Measurements from ENCODE around the gene DBX2.

- no peak for TF ChIP-seq CTCF (conservative IDR thresholded peaks at IDR 0.05)
- no peak for TF ChIP-seq ZFX (IDR thresholded peaks at IDR 0.05)
Measured at GRCh38 chr12:45060976-45061375, 10.1 kb upstream of the DBX2 start.

Data from C4-2B (cell line).